ENCODE data around the gene CDCP1.

CDCP1 gene

GRCh38 chr3:45145681-45146614 lies at the start of gene CDCP1:
Gene CDCP1 (minus strand): TSS chr3:45146378. CDS start chr3:45146287, 91 bp downstream.
- no peak for DNase-seq (ENCODE audit: low spot score)

- no peak for DNase-seq (ENCODE audit: low spot score)
Measured at GRCh38 chr3:45194791-45195190, 48.6 kb upstream of the CDCP1 start.

GRCh38 chr3:45191924-45192417 lies 45.8 kb upstream of the CDCP1 start:
- DNase-seq (ENCODE audit: low spot score): no peak

GRCh38 chr3:45191424-45191823 lies 45.2 kb upstream of the CDCP1 start:
- no peak for DNase-seq (ENCODE audit: low spot score)

- no peak for DNase-seq (ENCODE audit: low spot score)
Measured at GRCh38 chr3:45188719-45189659, 42.8 kb upstream of the CDCP1 start.

GRCh38 chr3:45187694-45188141 lies 41.5 kb upstream of the CDCP1 start:
- DNase-seq (ENCODE audit: low spot score): no peak

GRCh38 chr3:45186871-45187270 lies 40.7 kb upstream of the CDCP1 start:
- DNase-seq (ENCODE audit: low spot score): no peak

- DNase-seq (ENCODE audit: low spot score): no peak
Measured at GRCh38 chr3:45185461-45185860, 39.3 kb upstream of the CDCP1 start.

- no peak for DNase-seq (ENCODE audit: low spot score)
Measured at GRCh38 chr3:45185052-45185451, 38.9 kb upstream of the CDCP1 start.

GRCh38 chr3:45183872-45184262 lies 37.7 kb upstream of the CDCP1 start:
- no peak for DNase-seq (ENCODE audit: low spot score)

- no peak for DNase-seq (ENCODE audit: low spot score)
Measured at GRCh38 chr3:45182915-45183871, 37.0 kb upstream of the CDCP1 start.

GRCh38 chr3:45181496-45181895 lies 35.3 kb upstream of the CDCP1 start:
- no peak for DNase-seq (ENCODE audit: low spot score)

- no peak for DNase-seq (ENCODE audit: low spot score)
Measured at GRCh38 chr3:45180899-45181298, 34.7 kb upstream of the CDCP1 start.

GRCh38 chr3:45180051-45180450 lies 33.9 kb upstream of the CDCP1 start:
- DNase-seq (ENCODE audit: low spot score): no peak

GRCh38 chr3:45179163-45179562 lies 33.0 kb upstream of the CDCP1 start:
- no peak for DNase-seq (ENCODE audit: low spot score)

- no peak for DNase-seq (ENCODE audit: low spot score)
Measured at GRCh38 chr3:45178183-45179023, 32.2 kb upstream of the CDCP1 start.

- no peak for DNase-seq (ENCODE audit: low spot score)
Measured at GRCh38 chr3:45176912-45177311, 30.7 kb upstream of the CDCP1 start.

GRCh38 chr3:45174234-45174633 lies 28.1 kb upstream of the CDCP1 start:
- no peak for DNase-seq (ENCODE audit: low spot score)

GRCh38 chr3:45173776-45174175 lies 27.6 kb upstream of the CDCP1 start:
- DNase-seq (ENCODE audit: low spot score): no peak

GRCh38 chr3:45171283-45171682 lies 25.1 kb upstream of the CDCP1 start:
- DNase-seq (ENCODE audit: low spot score): no peak

All from pons (tissue), 1 donor.